ENCODE measurements around the gene DENND5B.
"Not testable (repeated sequence)": the region's sequence is repeated elsewhere in the genome, so short reads cannot be mapped to it uniquely, and the experiment has no call there.

DENND5B gene

GRCh38 chr12:31550590-31550989 is 40.3 kb downstream of the DENND5B start:
- FAIRE-seq = not testable (repeated sequence)

DNA sequence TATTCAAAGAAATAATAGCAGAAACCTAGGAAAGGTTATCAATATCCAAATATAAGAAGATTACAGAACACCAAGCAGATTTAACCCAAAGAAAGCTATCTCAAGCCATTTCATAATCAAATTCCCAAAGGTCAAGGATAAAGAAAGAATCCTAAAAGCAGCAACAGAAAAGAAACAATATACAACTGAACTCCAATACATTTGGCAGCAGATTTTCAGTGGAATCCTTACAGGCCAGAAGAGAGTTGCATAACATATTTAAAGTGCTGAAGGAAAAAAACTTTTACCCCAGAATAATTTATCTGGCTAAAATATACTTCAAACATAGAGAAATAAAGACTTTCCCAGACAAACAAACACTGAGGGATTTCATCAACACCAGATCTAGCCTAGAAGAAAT is 54.3 kb downstream of the DENND5B start:
- FAIRE-seq = no peak

DNA sequence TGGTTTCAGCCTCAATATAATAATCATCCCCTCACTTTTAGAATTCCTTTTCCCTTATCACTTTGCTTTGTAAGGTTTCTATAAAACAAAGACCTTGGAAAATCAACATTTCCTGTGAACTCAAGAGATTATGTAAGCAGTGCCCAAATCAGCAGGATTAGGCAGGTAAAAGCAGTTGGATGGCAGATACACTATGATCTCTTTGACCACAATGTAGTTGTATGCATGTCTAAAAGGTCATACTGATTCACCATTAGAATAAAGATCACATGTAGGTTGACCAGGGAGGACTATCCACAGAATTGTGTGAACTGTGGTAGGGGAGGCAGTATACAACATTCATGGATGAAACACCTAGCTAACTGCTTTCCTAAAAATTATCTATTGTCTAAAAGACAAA is 57.5 kb downstream of the DENND5B start:
- no peak for FAIRE-seq

GRCh38 chr12:31531893-31532292 is 59.0 kb downstream of the DENND5B start:
- FAIRE-seq = no peak

DNA sequence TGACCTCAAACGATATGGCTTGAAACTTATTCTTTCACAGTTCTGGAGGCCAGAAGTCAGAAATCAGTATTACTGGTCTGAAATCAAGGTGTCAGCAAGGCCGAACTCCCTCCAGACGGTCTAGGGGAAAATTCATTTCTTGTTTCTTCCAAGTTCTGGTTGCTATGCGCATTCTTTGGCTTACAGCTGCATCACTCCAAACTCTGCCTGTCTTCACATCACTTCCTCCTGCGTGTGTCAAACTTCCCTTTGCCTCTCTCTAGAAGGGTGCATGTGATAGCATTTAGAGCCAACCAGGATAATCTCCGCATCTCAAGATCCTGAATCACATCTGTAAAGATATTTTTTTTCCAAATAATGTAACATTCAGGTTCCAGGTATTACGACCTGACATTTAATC is 62.8 kb downstream of the DENND5B start:
- FAIRE-seq = no peak

DNA sequence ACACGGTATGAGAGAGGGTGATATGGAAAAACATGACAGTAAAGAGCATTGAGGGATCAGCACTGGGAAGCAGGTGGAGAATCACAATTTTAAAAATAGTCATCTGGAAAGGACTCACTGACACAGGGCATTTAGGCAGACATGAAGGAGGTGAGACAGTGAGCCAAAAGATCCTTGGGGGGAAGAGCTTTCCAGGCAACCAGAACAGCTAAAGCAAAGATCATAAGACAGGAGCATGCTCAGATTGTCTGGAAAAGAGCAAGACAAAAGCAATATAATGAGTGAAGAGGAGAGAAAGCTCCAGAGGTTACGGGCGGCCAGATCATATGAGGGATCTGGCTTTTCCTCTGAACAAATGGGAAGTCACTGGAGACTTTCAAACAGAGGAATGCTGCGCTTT is 63.9 kb downstream of the DENND5B start:
- no peak for FAIRE-seq

GRCh38 chr12:31526158-31526546 is 64.8 kb downstream of the DENND5B start:
- FAIRE-seq = no peak

- no peak for FAIRE-seq
These were observed 65.3 kb downstream of the DENND5B start for GRCh38 chr12:31525496-31526157.

GRCh38 chr12:31524791-31525495 is 66.0 kb downstream of the DENND5B start:
- FAIRE-seq = no peak

DNA sequence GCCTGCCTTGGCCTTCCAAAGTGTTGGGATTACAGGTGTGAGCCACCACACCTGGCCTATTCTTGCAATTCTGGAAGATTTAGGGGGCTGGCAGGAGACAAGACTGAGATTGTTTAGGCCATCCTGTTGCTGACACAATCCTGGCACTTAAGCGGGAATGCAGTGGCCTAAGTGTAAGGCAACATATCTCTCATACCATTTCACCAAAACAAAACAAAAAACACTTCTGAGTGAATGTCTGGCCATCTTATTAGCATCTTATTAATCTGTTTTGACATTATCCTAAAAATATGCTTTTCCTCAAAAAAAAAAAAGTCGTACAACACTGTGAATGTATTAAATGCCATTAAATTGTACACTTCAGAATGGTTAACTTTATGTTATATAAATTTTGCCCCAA is 67.6 kb downstream of the DENND5B start:
- FAIRE-seq = no peak

- FAIRE-seq = no peak
These were observed 68.3 kb downstream of the DENND5B start for GRCh38 chr12:31522607-31523006.

DNA sequence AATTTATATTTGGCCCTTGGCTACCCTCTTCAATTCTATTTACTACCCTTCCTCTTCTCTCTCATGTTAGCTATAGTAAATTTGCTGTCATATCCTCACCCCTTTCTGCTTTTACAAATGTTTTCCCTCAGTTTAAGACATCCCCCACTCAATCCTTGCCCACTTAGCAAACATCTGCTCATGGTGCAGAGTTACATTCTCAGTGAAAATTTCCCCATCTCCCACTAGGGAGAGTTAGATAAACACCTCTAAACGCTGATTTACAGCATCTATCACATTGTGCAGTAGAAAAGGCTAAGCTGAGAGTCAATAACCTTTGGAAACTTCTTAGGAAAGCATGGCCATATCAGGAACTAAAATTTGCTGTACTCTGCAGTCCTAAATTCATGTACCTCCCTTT is 69.0 kb downstream of the DENND5B start:
- no peak for FAIRE-seq

DNA sequence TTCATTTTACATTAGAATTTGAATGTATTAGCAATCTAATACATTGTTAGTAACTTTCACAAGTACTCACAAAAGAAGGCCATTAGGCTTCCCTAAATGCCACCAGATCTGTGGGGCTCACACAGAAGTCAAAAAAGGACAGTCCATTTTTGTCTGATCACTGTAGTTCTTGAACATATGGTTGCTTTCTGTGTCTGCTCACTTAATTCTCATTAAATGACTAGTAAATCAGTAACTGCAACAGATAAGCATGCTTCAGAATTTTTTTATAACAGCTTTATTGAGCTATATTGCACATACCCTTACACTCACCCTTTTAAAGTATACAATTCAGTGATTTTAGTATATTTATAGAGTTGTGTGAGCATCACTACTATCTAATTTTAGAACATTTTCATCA is 71.4 kb downstream of the DENND5B start:
- FAIRE-seq = no peak

- no peak for FAIRE-seq
These were observed 72.2 kb downstream of the DENND5B start for GRCh38 chr12:31518680-31519227.

GRCh38 chr12:31517994-31518393 is 72.9 kb downstream of the DENND5B start:
- FAIRE-seq = no peak

DNA sequence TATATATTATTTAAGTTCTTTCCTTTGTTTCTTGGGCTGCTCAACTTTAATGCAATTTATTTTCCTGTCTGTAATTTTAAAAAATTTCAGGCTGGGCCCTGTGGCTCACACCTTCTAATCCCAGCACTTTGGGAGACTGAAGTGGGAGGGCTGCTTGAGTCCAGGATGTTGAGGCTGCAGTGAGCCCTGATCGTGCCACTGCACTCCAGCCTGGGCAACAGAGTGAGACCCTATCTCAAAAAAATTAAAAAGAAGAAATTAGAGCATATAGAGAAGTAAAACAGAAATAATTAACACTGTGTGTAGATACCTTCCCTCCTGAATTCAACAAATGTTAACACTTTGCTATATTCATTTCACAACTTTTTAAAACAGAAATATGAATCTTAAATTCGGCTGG is 74.2 kb downstream of the DENND5B start:
- FAIRE-seq = no peak

DNA sequence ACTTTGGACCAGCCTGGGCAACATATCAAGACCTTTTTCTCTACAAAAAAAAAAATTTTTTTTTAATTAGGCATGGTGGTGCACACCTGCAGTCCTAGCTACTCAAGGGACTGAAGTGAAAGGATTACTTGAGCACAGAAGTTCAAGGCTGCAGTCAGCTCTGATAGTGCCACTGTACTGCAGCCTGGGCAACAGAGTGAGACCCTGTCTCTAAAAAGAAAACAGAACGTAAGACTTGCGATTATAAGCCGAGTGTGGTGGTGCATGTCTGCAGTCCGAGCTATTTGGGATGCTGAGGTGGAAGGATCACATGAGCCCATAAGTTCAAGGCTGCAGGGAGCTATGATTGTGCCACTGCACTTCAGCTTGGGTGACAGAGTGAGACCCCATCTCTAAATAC is 76.0 kb downstream of the DENND5B start:
- no peak for FAIRE-seq

GRCh38 chr12:31510034-31510433 is 80.9 kb downstream of the DENND5B start:
- FAIRE-seq = no peak

DNA sequence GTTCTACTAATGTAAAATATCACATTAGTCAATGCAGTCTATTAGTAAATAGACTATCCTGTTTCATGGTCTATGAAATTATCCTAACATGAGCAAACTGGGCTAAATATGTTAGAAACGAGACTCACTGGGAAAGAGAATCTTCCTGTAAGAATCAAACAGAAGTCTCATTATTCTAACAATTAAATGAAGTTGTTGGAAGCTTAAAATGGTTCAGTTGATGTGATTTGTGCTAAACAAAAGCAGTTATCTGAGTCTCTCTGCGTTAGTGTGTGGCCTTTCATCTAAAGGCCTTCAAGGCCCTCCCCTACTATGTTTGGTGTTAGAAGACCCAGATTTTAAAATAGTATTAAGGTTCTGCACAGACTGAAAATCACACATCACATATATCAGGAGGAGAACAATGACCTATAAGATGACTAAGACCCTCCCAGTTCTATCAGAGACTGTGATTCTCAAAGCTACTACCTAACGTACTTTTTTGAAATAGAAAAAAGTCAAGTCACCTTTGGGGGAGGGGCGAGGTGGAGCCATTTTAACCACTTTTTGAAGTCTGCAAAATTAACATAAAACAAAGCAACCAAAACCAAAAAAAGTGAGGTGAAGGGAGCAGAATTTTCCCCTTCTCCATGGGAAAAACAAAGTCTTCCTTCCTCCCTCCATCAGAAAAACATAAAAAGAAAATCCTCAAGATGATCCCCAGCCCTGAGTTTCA is 82.3 kb downstream of the DENND5B start:
- FAIRE-seq = no peak

GRCh38 chr12:31507966-31508365 is 83.0 kb downstream of the DENND5B start:
- FAIRE-seq = no peak

GRCh38 chr12:31506515-31507306 is 84.2 kb downstream of the DENND5B start:
- no peak for FAIRE-seq

DNA sequence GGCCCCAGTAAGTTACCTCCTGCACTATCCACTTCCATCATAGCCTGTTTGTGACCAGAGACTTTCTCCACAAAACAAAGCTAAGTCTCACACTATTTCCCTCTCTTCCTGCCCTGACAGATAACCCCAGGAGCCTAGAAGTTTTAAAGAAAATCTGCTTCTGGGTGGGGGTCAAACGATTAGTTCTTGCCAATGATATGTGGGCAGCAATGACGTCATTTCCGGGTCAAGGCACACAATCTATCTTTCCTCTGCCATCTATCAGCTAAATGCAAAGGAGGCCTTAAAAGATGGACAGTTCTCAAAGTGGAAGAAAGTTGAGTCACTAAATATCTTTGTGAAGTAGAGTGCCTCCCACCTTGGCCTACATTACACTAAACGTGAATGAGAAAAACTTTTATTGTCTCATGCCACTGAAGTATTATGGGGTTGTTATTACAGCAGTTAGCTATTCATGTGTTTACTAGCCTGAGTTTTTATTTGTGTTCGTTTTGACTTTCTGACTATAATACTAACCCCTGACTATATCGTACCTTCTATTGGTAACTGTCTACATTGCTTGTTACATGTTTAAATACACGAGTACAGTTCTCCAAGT is 86.2 kb downstream of the DENND5B start:
- no peak for FAIRE-seq
